HG03064 (cell line): Measurements from ENCODE around the gene RXFP2.

Source experiments
- ATAC-seq: cut with Tn5 transposase; IDR thresholded peaks from one replicate; pipeline ENCODE4 v1.9.1; 2021; ENCODE audit warnings: low read depth; ENCODE audit not compliant: unreplicated experiment

Gene RXFP2

DNA sequence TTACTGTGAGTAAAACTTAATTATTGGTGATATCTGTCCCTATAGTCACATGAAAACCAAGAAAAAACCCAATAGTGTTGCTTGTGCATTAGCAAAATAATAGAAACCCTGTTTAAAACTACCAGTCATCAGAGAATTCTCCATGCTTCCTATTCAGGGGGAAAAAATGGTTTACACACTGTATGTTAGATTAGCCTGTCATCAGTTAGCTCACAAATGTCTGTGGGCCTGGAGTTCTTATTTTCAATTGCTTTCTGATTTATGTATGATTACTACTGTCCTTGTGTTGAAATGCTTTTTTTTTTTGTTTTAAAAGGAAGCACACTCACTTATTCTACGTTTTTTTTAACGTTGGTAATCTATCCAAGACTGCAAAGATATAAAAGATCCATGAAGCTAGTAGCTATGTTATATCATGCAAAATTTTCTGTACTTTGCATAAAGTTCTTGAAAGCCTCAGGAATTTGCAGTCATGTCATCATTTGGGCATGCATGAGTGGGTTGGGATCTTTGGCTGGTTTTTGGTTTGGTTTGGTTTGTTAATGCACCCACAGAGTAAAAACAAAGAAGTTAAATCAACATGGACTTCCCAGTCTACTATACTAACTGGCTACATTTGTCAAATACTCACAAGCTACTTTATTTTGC lies 25.9 kb downstream of the RXFP2 start:
- no peak for ATAC-seq

DNA sequence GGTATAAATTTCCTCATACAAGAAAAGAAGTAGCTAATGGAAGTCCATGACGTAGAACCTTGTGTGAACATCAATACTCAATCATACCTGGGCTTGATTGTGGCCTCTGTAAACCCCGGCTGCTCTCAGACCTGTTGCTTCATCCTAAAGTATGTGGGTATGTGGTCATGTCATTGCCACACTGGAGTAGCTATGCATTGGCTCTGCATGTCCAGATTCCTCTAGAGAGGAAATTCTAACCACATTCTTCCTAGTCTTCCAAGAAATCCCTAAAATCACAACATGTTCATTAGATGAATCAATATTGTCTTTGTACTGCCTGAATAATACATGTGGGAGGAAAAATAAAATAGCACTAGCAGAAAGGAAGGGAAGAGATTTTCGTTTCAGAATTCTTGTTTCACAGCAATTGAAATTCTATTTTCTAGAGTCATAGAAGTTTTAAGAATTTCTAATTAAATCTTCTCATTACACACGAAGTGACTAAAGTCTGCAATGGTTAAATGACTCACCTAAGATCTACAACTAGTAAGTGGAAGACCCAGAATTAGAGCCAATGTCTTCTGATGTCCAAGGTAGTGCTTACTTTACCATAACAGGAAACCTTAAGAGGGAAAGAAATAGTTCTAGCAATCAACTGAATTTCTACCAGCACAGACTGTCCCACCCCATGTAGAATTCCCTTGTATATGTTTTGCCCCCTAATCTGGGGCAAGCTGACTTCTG lies 28.0 kb downstream of the RXFP2 start:
- no peak for ATAC-seq

DNA sequence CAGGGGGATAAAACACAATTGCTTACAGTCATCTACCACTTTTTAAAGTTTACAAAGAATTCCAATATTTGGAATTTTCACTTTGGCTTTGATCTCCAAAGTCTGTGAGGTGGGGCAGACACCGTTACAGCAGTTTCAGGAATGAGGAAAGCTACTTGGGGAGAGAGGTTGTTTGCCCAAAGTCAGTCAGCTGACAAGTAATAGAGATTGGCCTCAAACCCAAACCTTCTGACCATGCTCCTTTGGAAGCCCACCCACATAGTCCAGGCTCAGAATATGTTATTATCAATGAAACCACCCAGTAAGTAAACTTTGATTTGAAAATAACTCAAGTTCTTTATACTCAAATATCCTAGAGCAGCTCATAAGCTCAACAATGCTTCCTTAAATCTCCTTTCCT lies 29.0 kb downstream of the RXFP2 start:
- ATAC-seq = no peak

DNA sequence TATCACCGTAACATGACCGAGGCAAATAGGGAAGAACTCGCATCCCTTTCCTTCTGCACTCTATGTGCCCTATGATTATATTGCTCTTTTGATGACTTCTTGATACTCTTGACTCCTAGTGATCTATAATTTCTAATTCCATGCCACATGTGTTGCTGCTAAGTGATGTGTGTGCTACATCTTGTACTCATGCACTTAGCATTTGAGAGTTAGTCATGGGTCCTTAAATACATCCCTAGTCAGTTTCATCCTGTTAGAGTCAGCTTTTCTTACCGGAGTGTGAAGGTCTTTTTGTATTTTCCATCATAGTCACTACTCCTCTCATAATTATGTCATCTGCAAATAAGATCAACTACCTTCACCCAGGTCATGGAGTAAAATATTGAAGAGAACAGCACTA lies 30.2 kb downstream of the RXFP2 start:
- no peak for ATAC-seq

DNA sequence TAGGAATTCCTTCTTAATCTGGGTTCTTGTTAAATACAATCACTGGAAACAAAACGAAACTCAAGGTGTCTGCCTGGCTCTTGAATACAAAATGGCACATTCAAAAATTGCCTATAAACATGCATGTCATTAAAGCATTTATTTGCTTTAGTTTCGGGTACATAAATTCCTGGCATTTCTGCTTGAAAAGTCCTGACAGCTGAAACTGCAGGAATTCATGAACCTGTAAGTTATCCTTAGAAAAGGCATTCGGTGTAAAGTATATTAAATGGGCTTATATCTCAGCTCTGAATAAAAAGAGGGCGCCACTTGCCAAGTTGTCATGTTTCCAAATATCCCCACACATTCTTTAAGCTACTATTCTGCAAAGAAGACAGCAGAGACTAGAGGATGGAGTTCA lies 32.9 kb downstream of the RXFP2 start:
- ATAC-seq = no peak

DNA sequence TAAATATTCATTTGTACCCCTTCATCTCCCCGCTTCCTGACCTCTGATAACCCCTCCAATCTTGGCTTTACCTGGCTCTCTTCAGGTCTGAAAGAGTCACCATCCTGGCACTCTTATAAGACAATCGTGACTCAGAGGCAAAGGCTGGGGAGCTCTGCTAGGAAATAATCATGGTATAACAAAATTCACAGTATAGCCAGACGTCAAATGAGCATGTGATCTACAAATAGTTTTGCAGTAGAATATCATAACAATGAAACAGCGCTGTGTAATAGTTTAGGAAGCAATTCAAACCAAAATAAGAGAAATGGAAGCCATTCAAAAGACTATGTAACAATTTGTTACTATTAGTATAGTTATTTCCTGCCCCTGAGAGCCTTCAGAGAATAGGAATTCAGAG lies 34.2 kb downstream of the RXFP2 start:
- no peak for ATAC-seq

DNA sequence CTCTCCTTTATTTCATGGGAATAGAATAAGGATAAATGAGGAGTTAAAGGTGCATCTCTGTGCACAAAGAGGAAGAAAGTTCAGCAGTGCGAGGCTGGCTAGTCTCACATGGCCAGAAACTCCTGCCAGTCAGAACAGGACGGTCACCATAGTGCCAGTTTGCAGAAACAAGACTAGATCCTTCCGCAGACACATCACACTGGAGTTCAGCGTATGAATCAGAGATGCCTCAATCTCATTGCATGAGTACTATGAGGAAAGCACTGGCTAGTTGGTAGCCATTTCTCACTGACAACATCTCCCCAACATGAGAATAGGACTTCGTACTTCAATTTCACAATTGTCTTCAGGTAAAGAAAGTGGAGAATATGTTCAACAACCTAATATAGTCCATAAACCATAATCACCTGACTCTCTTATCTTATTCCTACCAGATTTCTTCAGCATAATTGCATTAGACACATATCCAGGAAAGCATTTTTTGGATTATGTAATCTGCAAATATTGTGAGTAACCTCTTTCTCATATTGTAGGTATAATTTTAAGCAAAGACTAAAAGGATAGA lies 34.9 kb downstream of the RXFP2 start:
- ATAC-seq = no peak

DNA sequence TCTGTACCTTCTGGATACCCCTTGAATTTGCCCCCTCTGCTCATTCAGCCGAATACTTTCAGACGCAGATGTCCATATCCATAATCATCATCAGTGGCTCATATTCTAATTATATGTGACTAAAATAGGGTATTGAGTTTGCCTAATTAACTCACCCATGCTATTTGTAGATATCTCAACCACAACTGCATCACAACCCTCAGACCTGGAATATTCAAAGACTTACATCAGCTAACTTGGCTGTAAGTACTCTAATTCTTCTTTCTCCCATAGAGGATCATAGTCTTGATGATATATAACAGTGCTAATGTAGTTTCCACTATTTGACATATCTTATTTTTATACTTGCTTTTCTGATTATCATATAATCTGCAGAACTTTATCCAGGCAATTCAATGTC lies 35.8 kb downstream of the RXFP2 start:
- ATAC-seq = no peak

DNA sequence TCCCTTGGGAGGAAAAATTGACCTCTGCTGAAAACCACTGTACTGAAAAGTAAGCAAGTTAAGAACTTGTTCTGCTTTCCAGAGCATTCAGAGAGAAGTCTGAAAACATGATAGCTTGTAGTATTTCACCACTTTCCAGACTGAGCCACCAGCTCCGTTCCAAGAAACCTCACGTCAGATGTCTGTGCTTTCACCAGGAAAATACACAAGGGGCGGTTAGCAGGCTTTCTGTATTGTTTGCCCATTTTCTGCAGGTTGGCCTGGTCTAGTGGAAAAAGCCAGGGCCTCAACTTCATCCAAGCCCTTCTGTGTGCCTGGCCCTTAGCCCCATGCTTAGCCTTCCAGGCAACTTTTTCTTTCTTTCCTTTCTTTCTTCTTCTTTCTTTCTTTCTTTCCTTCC lies 36.4 kb downstream of the RXFP2 start:
- no peak for ATAC-seq

DNA sequence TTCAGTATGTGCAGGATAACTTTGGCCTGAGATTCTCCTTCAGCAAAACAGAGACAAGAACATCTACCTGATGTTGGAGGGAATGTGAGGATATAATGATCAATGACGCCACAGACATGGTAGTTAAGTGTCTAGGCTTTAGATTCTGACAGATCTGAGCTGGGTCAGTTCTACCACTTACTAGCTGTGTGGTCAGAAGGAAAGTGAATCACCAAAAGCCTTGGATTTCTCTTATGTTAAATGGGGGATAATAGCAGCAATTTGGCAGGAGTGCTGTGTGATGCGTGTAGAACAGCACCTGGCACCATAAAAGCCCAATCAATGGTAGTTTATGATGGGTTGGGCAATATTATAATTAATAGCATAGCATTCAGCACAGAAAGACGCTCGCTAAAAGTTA lies 41.7 kb downstream of the RXFP2 start:
- ATAC-seq = no peak

DNA sequence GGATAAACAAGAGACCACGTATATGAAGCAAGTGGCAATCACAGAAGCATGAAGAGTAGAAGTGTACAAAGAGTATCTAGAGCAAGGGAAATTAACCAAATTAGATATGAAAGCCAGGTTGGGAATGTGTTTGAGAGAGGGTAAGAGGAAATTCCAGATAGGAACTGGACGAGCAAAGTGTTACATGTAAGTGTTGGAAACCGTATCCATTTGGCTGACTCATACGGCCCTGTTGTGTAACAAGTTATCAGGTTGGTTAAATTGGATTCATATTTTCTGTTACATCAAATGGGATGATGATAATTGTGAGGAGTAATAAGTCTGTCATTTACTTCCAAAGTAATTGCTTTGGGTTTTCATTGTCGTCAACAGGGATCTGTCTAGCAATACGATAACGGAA lies 46.7 kb downstream of the RXFP2 start:
- no peak for ATAC-seq

DNA sequence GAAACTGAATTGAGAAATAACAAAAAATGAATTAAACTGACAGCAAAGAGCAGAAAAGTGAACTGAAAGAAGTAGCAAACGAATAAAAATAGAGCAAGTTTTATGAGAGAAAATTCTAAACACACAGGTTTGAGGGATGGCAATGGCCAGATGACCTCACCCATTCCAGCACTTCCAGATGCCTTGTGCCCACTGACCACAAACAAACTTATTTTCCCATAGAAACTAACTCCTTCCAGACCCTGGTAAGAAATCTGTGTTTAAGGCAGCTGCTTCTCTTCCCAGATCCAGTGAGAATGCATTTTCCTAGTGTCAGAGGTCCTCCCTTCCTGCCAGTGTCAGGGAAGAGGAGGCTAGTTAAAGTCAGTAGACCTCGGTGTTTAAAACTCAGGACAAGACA lies 51.7 kb downstream of the RXFP2 start:
- ATAC-seq = no peak

DNA sequence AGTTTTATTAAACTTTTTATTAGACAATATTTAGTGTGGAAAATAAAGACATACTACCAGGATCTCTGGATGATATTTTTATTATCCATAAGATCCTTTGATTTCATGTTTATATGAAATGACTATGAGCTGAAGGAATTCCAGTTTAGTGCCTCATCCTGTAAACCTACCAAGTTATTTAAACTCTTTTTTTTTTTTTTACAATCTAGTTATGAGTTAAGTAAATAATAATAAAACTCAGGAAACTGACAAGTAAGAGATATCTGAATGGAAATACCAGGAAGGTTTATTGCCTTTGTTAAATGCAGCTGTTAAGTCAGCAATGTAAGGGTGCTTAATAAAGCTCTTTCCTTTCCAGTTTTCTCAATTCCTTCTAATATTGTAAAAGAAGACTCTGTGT lies 53.9 kb downstream of the RXFP2 start:
- ATAC-seq = no peak

DNA sequence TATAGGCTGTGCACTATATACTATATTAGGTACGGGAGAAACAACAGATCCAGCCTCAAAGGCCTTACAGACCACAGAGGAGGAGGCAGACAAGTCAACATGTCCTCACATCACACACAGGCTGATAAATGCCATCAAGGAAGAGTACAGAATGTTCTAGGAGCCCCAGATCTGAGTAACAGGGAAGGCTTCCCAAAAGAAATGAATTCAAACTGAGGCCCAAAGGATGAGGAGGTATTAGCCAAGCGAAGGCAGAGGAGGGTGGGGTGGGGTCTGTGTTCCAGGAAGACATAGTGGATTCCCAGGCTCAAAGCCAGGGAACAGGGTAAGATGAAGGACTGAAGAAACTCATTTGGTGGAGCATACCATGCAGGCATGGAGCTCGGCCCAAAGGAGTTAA lies 55.1 kb downstream of the RXFP2 start:
- ATAC-seq = no peak

DNA sequence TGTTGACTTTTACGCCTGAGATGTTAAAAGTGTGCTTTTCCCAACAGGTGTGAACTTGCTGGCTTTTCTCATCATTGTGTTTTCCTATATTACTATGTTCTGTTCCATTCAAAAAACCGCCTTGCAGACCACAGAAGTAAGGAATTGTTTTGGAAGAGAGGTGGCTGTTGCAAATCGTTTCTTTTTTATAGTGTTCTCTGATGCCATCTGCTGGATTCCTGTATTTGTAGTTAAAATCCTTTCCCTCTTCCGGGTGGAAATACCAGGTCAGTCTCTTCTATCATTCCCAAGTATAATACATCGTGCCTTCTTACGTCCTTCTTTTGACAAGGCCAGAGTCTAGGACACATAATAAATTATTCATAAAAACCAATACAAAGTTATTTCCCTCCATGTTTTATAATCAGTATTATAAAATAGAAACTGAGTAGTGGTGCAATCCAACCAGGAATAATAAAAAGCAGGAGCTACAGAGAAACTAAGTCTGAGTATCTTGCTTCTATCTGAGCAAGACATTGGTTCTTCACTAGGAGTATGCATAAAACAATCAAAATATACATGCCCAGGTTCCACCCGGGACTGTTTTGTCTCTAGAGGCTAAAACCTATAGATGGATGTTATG lies 57.9 kb downstream of the RXFP2 start:
- no peak for ATAC-seq

DNA sequence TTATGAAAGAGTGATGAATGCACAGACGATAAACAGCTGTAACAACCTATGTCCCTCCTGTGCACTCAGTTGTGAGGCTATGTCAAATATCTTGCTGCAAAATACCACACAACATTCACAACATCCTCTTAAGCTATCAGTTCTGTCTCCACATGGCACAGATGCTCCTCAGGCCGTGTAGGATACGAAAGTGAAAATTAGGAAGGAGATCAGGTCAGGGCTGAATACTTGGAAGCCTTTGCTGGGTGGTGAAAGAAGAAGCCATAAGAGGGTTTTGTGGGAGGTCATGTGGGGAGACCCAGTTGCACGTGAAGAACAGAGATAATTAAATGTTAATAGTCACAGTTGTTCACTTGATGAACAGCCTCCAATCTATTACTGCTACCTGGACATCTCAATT lies 58.9 kb downstream of the RXFP2 start:
- ATAC-seq = no peak

DNA sequence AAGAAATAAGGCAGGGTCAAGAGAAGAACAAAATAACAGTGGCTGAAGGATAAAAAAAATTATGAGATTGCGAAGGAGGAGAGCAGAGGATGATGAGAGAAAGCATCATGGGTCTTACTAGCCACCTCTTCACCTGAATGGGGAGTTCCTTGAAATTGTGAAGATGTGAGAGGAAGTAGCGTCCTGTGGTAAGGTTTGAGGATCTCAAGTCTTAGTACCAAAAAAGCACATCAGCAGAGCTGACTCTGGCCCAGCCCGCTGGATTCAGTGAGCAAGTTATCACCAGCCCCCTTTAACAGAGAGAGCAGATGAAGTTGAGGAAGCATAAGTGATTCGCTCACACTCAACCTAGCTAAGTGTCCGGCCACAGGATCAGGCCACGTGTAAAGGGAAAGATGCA lies 61.8 kb downstream of the RXFP2 start:
- no peak for ATAC-seq

DNA sequence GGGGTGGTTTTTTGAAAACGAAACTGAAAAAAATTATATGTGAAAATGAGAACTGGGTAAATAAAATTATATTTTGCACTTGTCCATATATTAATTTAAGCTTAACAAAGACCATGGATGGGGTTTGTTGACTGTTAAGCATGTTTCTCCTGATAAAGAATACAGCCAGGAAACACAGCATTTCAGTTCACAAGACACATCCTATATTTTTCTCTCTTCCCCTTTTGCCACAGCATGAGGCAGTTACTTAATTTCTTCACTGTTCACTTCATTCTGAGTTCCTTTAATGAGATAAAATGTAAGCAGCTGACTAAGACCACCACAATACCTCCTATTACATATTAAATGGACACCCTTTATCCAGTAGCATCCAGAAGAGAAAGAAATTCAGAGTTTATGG lies 64.0 kb downstream of the RXFP2 start:
- ATAC-seq = no peak

DNA sequence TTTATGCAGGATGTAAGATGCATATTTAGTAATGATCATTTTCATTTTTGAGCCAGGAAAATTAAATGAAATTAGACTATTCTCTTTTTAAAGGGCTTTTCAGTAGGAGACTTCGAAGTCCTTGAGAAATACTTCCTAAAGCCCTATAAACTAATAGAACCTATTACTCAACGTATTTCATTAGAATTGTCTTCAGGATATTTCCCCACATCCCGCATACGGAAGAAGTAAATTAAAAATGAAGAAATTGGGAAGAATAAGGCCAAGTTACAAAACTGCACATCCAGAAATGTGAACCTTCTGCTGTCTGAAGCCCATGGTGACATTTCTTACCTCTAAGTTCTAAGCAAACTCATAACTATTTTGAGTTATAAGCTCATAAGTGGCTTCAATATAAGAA lies 66.5 kb downstream of the RXFP2 start:
- no peak for ATAC-seq

DNA sequence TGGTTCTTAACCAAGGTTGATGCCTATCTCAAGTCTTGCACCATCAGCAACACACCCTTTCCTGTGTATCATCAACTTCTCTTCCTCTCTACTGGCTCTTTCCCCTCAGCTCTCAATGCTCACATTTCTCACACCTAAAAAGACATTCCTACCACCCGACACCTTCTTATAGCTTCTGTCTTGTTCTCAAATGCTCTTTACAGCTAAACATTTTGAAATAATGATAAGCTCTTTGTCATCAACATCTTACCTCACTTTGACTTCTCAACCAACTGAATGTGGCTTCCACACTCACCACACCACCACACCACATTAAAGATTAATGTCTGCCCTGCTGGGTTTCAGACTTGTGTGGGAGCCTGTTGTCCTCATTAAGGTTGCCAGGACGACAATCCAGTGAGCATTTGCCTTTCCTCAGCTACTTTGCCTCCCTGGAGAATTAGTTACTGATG lies 67.8 kb downstream of the RXFP2 start:
- no peak for ATAC-seq

DNA sequence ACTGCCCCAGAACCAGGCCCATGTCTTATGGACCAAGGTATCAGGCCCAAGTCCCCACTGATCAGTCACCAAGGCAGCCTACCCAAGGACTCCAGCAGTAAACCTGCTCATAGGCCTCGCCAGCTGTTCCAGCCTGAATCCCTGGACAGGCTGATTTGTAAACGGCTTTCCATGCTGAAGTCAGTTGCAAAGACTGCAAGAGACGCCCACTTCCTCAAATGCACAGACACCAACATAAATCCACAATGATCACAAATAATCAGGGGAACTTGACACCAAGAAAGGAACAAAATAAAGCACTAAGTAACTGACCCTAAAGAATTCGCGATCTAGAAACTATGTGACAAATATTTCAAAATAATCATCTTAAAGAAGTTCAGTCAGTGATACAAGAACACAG lies 75.2 kb downstream of the RXFP2 start:
- no peak for ATAC-seq
